RWPE2 (cell line): ENCODE data around the gene ITSN1.

Experiments
- ATAC-seq: fragments of 200-7000 bp; cut with Tn5 transposase; 3 replicates; pipeline ENCODE4 v1.9.1; 2021; ENCODE audit warnings: low read depth
- DNase-seq: peaks from one replicate; pipeline ENCODE4 v3.0.0-alpha.2; 2020; ENCODE audit warnings: low spot score
- H3K27ac ChIP-seq: fragments of 450-650 bp; 2 replicates; pipeline ENCODE4 v1.5.1; 2017; ENCODE audit warnings: mild to moderate bottlenecking; ENCODE audit not compliant: poor library complexity, severe bottlenecking
- H3K27me3 ChIP-seq: fragments of 250-450 bp; sonication (Bioruptor Pico); 2 replicates; pipeline ENCODE4 v1.5.1; 2021; ENCODE audit warnings: mild to moderate bottlenecking, moderate library complexity; ENCODE audit not compliant: insufficient read depth, poor library complexity, severe bottlenecking
- H3K36me3 ChIP-seq: fragments of 250-450 bp; sonication (Bioruptor Pico); 2 replicates; pipeline ENCODE4 v1.5.1; 2020; ENCODE audit warnings: low read depth, mild to moderate bottlenecking, moderate library complexity
- H3K4me1 ChIP-seq: fragments of 250-450 bp; sonication (Bioruptor Pico); 2 replicates; pipeline ENCODE4 v1.5.1; 2021; ENCODE audit warnings: mild to moderate bottlenecking, moderate library complexity; ENCODE audit not compliant: insufficient read depth, poor library complexity, severe bottlenecking
- H3K4me3 ChIP-seq: fragments of 250-450 bp; sonication (Bioruptor Pico); 2 replicates; pipeline ENCODE4 v1.5.1; 2021; ENCODE audit warnings: mild to moderate bottlenecking, moderate library complexity; ENCODE audit not compliant: severe bottlenecking
- H3K9me3 ChIP-seq: fragments of 250-450 bp; sonication (Bioruptor Pico); 2 replicates; pipeline ENCODE4 v1.5.1; 2021; ENCODE audit warnings: mild to moderate bottlenecking, moderate library complexity; ENCODE audit not compliant: severe bottlenecking
- CTCF ChIP-seq: fragments of 450-650 bp; IDR thresholded peaks from one replicate; pipeline ENCODE4 v1.5.1; 2017; ENCODE audit warnings: mild to moderate bottlenecking, moderate library complexity; ENCODE audit not compliant: poor library complexity, severe bottlenecking

Gene ITSN1

GRCh38 chr21:33811167-33812010 lies 169.1 kb downstream of the ITSN1 start:
- Histone ChIP-seq H3K4me3 (no peak overlapping the region), H3K4me1 (no peaks in the 10 kb centered on the region), H3K27ac (no peak overlapping the region), H3K36me3 (peaks cover 21% of the 10 kb centered on the region), H3K9me3 (no peaks in the 10 kb centered on the region), H3K27me3 (no peaks in the 10 kb centered on the region)
- DNase-seq (no peak), ATAC-seq (no peak)
- no peak for TF ChIP-seq CTCF

DNA sequence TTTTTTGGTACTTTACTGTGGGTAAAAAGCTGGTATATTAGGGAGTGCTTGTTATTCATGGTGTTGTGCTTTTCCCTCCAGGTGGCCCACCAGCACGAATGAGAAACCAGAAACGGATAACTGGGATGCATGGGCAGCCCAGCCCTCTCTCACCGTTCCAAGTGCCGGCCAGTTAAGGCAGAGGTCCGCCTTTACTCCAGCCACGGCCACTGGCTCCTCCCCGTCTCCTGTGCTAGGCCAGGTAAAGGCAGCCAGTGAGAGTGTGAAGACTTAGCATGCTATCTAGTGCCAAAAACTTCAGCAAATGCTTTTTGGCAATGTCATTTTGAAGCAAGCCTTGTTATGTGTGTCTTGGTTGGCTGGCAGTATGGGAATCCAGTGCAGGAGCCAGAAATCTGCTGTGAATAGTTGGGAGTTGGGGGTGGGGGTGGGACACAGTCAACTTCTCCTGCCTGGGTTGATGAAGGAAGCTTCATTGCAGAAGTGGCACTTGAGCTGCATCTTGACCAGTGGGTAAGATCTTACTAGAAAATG lies 171.6 kb downstream of the ITSN1 start:
- no peak for ATAC-seq

GRCh38 chr21:33815143-33815707 lies 172.9 kb downstream of the ITSN1 start:
- H3K4me3 ChIP-seq: no peak overlapping the region
- no peaks in the 10 kb centered on the region for H3K9me3 ChIP-seq
- H3K27me3 ChIP-seq: no peaks in the 10 kb centered on the region
- no peak for DNase-seq
- no peak for TF ChIP-seq CTCF
- no peak for ATAC-seq
- no peak overlapping the region for H3K27ac ChIP-seq
- peaks cover 44% of the 10 kb centered on the region for H3K36me3 ChIP-seq
- no peaks in the 10 kb centered on the region for H3K4me1 ChIP-seq

More for the DNA sequence above, 171.6 kb downstream of the ITSN1 start:
- no peak for DNase-seq
- H3K4me1 ChIP-seq: no peaks in the 10 kb centered on the region
- H3K9me3 ChIP-seq: no peaks in the 10 kb centered on the region
- H3K36me3 ChIP-seq: peaks cover 33% of the 10 kb centered on the region
- H3K27ac ChIP-seq: no peak overlapping the region
- no peaks in the 10 kb centered on the region for H3K27me3 ChIP-seq
- no peak for TF ChIP-seq CTCF
- H3K4me3 ChIP-seq: no peak overlapping the region

DNA sequence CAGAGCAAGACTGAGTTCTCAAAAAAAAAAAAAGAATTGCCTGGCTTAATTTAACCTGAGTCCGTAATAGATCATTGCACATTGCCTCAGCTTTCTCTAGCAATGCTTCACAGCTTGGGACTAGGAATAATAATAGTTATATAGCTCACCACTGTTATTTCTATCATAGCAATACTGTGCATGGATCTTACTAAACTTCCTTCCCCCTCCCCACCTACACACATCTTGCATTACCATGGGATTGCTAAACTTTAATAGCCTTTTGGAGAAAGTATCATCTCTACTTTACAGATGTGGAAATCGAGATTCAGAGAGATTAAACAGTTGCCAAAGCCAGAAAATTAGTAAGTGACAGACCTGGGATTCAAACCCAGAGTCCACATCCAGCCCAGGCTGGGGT lies 173.9 kb downstream of the ITSN1 start:
- no peak for DNase-seq
- peaks cover 52% of the 10 kb centered on the region for H3K36me3 ChIP-seq

More for the DNA sequence above, 173.9 kb downstream of the ITSN1 start:
- Histone ChIP-seq H3K27ac (no peak overlapping the region), H3K9me3 (no peaks in the 10 kb centered on the region), H3K4me1 (no peaks in the 10 kb centered on the region), H3K27me3 (no peaks in the 10 kb centered on the region), H3K4me3 (no peak overlapping the region)
- no peak for TF ChIP-seq CTCF
- ATAC-seq: no peak
